Breast epithelium (tissue), 4 donors: ENCODE measurements around the gene TRMT1. TPM values are rescaled to one million over a fixed set of nuclear protein-coding genes. Genes with fewer than 3 reads are reported as not detected.
A peak's percentile ranks its signal among the peaks of the same experiment; 100 is the strongest.

ENCODE experiments used
- DNase-seq, 2 donors: peaks; one replicate each; pipeline ENCODE4 v3.0.0-alpha.2; 2019; ENCODE audit warnings: low spot score in 2 of 2
- H3K27ac ChIP-seq, 2 donors: fragments of 200-600 bp; sonication (generic) in 1 of 2; one replicate each; pipeline ENCODE4 v1.5.1; 2016 to 2019; ENCODE audit warnings: mild to moderate bottlenecking in 1 of 2
- H3K27me3 ChIP-seq, 2 donors: fragments of 200-600 bp; sonication (generic) in 1 of 2; one replicate each; pipeline versions ENCODE4 v1.5.1 to v1.6.0; 2017 to 2019; ENCODE audit warnings: control low read depth in 1 of 2, mild to moderate bottlenecking in 1 of 2
- H3K36me3 ChIP-seq: fragments of 200-600 bp; one replicate; pipeline ENCODE4 v1.5.1; 2019
- H3K4me1 ChIP-seq, 2 donors: fragments of 200-600 bp; sonication (generic); one replicate each; pipeline ENCODE4 v1.5.1; 2016 to 2019; ENCODE audit warnings: control low read depth in 1 of 2
- H3K4me3 ChIP-seq, 3 donors: fragments of 200-600 bp; sonication (generic); 1 replicate in 2 of 3; 2 replicates in 1 of 3; pipeline ENCODE4 v1.5.1; 2016 to 2019; ENCODE audit warnings: mild to moderate bottlenecking in 3 of 3, moderate library complexity in 2 of 3
- H3K9me3 ChIP-seq, 2 donors: fragments of 200-600 bp; sonication (generic) in 1 of 2; one replicate each; pipeline ENCODE4 v1.5.1; 2016 to 2019; ENCODE audit warnings: control low read depth in 1 of 2
- CTCF ChIP-seq, 3 donors: fragments of 450-650 bp; IDR thresholded peaks; one replicate each; pipeline ENCODE4 v1.5.1; 2016 to 2017; ENCODE audit warnings: antibody characterized with exemption in 3 of 3, mild to moderate bottlenecking in 3 of 3, moderate library complexity in 3 of 3
- POLR2A ChIP-seq: fragments of 450-650 bp; IDR thresholded peaks from one replicate; pipeline ENCODE4 v1.6.1; 2016; ENCODE audit warnings: antibody characterized with exemption, mild to moderate bottlenecking, moderate library complexity
- POLR2AphosphoS5 ChIP-seq, 3 donors: sonication (generic); formaldehyde crosslinking; IDR thresholded peaks; one replicate each; pipeline ENCODE4 v1.6.1; 2017; ENCODE audit warnings: antibody characterized with exemption in 3 of 3
- intact Hi-C: fragments of 100-400 bp; cut with DNase I; formaldehyde crosslinking; loops from one replicate; pipeline ENCODE4 v1.15.1; 2023; ENCODE audit warnings: low total_unique reads
- total RNA-seq, 3 donors: library from RNA; depleted of rRNA; stranded (reverse); fragments of >200 nt; gene quantifications; one replicate each; pipeline ENCODE4 v1.1.0, GENCODE V29; 2016

TRMT1 gene
- total RNA-seq, 3 donors from 2014 or later, result 29.7 to 37.4 (median 31.7) TPM

GRCh38 chr19:13120817-13121216 is 4.3 kb upstream of the TRMT1 start:
- Histone ChIP-seq H3K36me3 (no peaks in the 10 kb centered on the region), H3K27me3 (no peaks in the 10 kb centered on the region), H3K4me3 (peak overlapping the region in 1 of 3 donors; percentile 72), H3K9me3 (no peaks in the 10 kb centered on the region), H3K4me1 (peaks cover 8 to 17% of the 10 kb centered on the region in 2 donors), H3K27ac (peak overlapping the region in 1 of 2 donors; percentile 77)
- no peak for DNase-seq
- intact Hi-C loops, result no loop called here
- no peak for TF ChIP-seq POLR2AphosphoS5 (IDR thresholded peaks at IDR 0.05)
- no peak for TF ChIP-seq CTCF (IDR thresholded peaks at IDR 0.05)
- no peak for TF ChIP-seq POLR2A

- peaks cover 8 to 22% of the 10 kb centered on the region in 2 donors for H3K4me1 ChIP-seq
- TF ChIP-seq POLR2A (no peak), POLR2AphosphoS5 (IDR thresholded peaks at IDR 0.05) (no peak), CTCF (IDR thresholded peaks at IDR 0.05) (no peak)
- H3K4me3 ChIP-seq, result peak overlapping the region in 1 of 3 donors; percentile 72
Observed at GRCh38 chr19:13120031-13120430, 3.5 kb upstream of the TRMT1 start.

GRCh38 chr19:13119627-13120026 is 3.1 kb upstream of the TRMT1 start:
- TF ChIP-seq POLR2AphosphoS5 (IDR thresholded peaks at IDR 0.05) (no peak), CTCF (IDR thresholded peaks at IDR 0.05) (no peak), POLR2A (no peak)
- H3K36me3 ChIP-seq, result no peaks in the 10 kb centered on the region
- peaks cover 8 to 22% of the 10 kb centered on the region in 2 donors for H3K4me1 ChIP-seq
- H3K27ac ChIP-seq, result peak overlapping the region; percentile 52 to 77
- no peak for DNase-seq
- intact Hi-C loops, result no loop called here
- H3K27me3 ChIP-seq, result no peaks in the 10 kb centered on the region
- H3K9me3 ChIP-seq, result no peaks in the 10 kb centered on the region
- H3K4me3 ChIP-seq, result peak overlapping the region in 2 of 3 donors; percentile 69 to 72

More at GRCh38 chr19:13120031-13120430, 3.5 kb upstream of the TRMT1 start:
- H3K9me3 ChIP-seq, result no peaks in the 10 kb centered on the region
- no peaks in the 10 kb centered on the region for H3K27me3 ChIP-seq
- H3K27ac ChIP-seq, result peak overlapping the region in 1 of 2 donors; percentile 77
- intact Hi-C loops, result no loop called here
- no peaks in the 10 kb centered on the region for H3K36me3 ChIP-seq
- no peak for DNase-seq

GRCh38 chr19:13118424-13119193 is 2.1 kb upstream of the TRMT1 start:
- Histone ChIP-seq H3K36me3 (no peaks in the 10 kb centered on the region), H3K9me3 (no peaks in the 10 kb centered on the region), H3K27ac (peak overlapping the region; percentile 52 to 77), H3K4me1 (peaks cover 8 to 22% of the 10 kb centered on the region in 2 donors), H3K27me3 (no peaks in the 10 kb centered on the region), H3K4me3 (peak overlapping the region; percentile 69 to 97 (median 72))
- TF ChIP-seq CTCF (IDR thresholded peaks at IDR 0.05) (no peak), POLR2A (no peak), POLR2AphosphoS5 (IDR thresholded peaks at IDR 0.05) (no peak)
- intact Hi-C loops, result no loop called here
- DNase-seq, result peak in 1 of 2 donors; percentile 70

- intact Hi-C loops, result no loop called here
- peak within 1 kb of the TSS; percentile 69 to 97 (median 72) for H3K4me3 ChIP-seq
- DNase-seq, result peak; percentile 84 to 88
- peak within 1 kb of the TSS; percentile 59 to 77 for H3K27ac ChIP-seq
- peaks cover 8 to 22% of the 10 kb centered on the region in 2 donors for H3K4me1 ChIP-seq
- TF ChIP-seq CTCF (IDR thresholded peaks at IDR 0.05) (no peak), POLR2AphosphoS5 (IDR thresholded peaks at IDR 0.05) (peak in 2 of 3 donors; percentile 50 to 52)
- no peaks in the 10 kb centered on the region for H3K9me3 ChIP-seq
- no peaks in the 10 kb centered on the region for H3K27me3 ChIP-seq
- no peaks in the 10 kb centered on the region for H3K36me3 ChIP-seq
Observed at GRCh38 chr19:13117772-13118423, 1.4 kb upstream of the TRMT1 start, which contains the start of gene NACC1. NACC1 (plus strand) TSS chr19:13118264; CDS start chr19:13135208, 16,944 bp downstream.
